ENCODE data around the gene RGPD4.
"Not testable (repeated sequence)": the region's sequence is repeated elsewhere in the genome, so short reads cannot be mapped to it uniquely, and the experiment has no call there.

RGPD4 gene

GRCh38 chr2:107825206-107825563 is 1.5 kb upstream of the RGPD4 start:
- no peak overlapping the region for H3K4me3 ChIP-seq (ENCODE audit: low read depth, low read length)
- H3K79me1 ChIP-seq (ENCODE audit: low read length) = no peaks in the 10 kb centered on the region
- H3K27ac ChIP-seq (ENCODE audit: low read depth, low read length) = no peak overlapping the region
- no peak overlapping the region for H4K91ac ChIP-seq (ENCODE audit: low read depth, low read length)
- H3K18ac ChIP-seq (ENCODE audit: low read length) = no peak overlapping the region
- no peak overlapping the region for H4K8ac ChIP-seq (ENCODE audit: low read depth, low read length)
- no peak overlapping the region for H3K14ac ChIP-seq (ENCODE audit: low read length)
- H4K12ac ChIP-seq (ENCODE audit: low read depth, low read length) = no peak overlapping the region
- H3K9ac ChIP-seq (ENCODE audit: low read length) = no peak overlapping the region
- no peaks in the 10 kb centered on the region for H3K27me3 ChIP-seq (ENCODE audit: insufficient read depth, low read length)
- H2BK120ac ChIP-seq (ENCODE audit: insufficient read depth, low read length, poor library complexity) = no peak overlapping the region
- DNase-seq = no peak
- no peak overlapping the region for H2BK5ac ChIP-seq (ENCODE audit: low read depth, low read length, poor library complexity)
- no peak overlapping the region for H3K4ac ChIP-seq (ENCODE audit: low read depth, low read length)
- H3K9me3 ChIP-seq (ENCODE audit: insufficient read depth, low read depth, low read length) = no peaks in the 10 kb centered on the region
- no peak overlapping the region for H3K4me2 ChIP-seq (ENCODE audit: low read length)
- H2BK12ac ChIP-seq (ENCODE audit: low read length) = no peak overlapping the region
- H3K4me1 ChIP-seq (ENCODE audit: control insufficient read depth in 1 of 2, insufficient read depth in 2 of 2, low read length in 2 of 2) = no peaks in the 10 kb centered on the region
- no peak overlapping the region for H2AK5ac ChIP-seq (ENCODE audit: low read length)
- H3K36me3 ChIP-seq (ENCODE audit: control insufficient read depth in 1 of 2, insufficient read depth in 2 of 2, low read length in 2 of 2) = no peaks in the 10 kb centered on the region
- no CpG with 5 or more reads among the region's 2 CpGs for WGBS (ENCODE audit: extremely low coverage, insufficient coverage, insufficient read length)
- no peak overlapping the region for H3K23ac ChIP-seq (ENCODE audit: low read length)
- no peak overlapping the region for H2AFZ ChIP-seq (ENCODE audit: insufficient read depth, low read length, poor library complexity)
- no peaks in the 10 kb centered on the region for H3K79me2 ChIP-seq (ENCODE audit: control insufficient read depth, insufficient read depth, low read length, poor library complexity)

DNA sequence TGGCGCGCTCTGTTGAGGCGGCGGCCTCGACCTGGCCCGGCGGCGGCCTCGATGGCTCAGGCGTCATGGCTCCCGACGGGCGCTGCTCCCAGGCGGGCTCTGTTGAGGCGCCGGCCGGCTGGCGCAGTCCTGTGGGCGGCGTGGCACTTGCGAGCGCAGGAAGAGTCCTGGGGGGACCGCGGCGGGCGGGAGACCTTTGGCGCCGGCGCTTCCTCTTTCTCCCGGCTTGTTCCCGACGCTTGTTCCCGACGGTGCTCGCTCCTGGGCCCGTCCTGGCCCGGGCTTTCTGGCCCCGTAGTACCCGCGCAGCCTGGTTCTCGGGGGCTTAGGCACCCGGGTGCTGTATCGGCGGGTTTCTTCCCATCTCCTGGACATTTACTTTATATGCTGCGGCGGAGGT is 2.8 kb downstream of the RGPD4 start:
- H3K27ac ChIP-seq (ENCODE audit: low read depth, low read length); H3K79me1 ChIP-seq (ENCODE audit: low read length); H3K9ac ChIP-seq (ENCODE audit: low read length); H3K4ac ChIP-seq (ENCODE audit: low read depth, low read length); H3K4me2 ChIP-seq (ENCODE audit: low read length); H4K91ac ChIP-seq (ENCODE audit: low read depth, low read length); H4K8ac ChIP-seq (ENCODE audit: low read depth, low read length); H2AFZ ChIP-seq (ENCODE audit: insufficient read depth, low read length, poor library complexity); H2BK12ac ChIP-seq (ENCODE audit: low read length); H2AK5ac ChIP-seq (ENCODE audit: low read length); H3K9me3 ChIP-seq (ENCODE audit: insufficient read depth, low read depth, low read length); H3K18ac ChIP-seq (ENCODE audit: low read length); H2BK5ac ChIP-seq (ENCODE audit: low read depth, low read length, poor library complexity); H3K36me3 ChIP-seq (ENCODE audit: control insufficient read depth in 1 of 2, insufficient read depth in 2 of 2, low read length in 2 of 2); H3K4me1 ChIP-seq (ENCODE audit: control insufficient read depth in 1 of 2, insufficient read depth in 2 of 2, low read length in 2 of 2); H3K23ac ChIP-seq (ENCODE audit: low read length); H4K12ac ChIP-seq (ENCODE audit: low read depth, low read length); H3K27me3 ChIP-seq (ENCODE audit: insufficient read depth, low read length); H2BK120ac ChIP-seq (ENCODE audit: insufficient read depth, low read length, poor library complexity); DNase-seq; H3K4me3 ChIP-seq (ENCODE audit: low read depth, low read length); H3K79me2 ChIP-seq (ENCODE audit: control insufficient read depth, insufficient read depth, low read length, poor library complexity); H3K14ac ChIP-seq (ENCODE audit: low read length): not testable (repeated sequence)
- WGBS (ENCODE audit: extremely low coverage, insufficient coverage, insufficient read length) = no CpG with 5 or more reads among the region's 46 CpGs

DNA sequence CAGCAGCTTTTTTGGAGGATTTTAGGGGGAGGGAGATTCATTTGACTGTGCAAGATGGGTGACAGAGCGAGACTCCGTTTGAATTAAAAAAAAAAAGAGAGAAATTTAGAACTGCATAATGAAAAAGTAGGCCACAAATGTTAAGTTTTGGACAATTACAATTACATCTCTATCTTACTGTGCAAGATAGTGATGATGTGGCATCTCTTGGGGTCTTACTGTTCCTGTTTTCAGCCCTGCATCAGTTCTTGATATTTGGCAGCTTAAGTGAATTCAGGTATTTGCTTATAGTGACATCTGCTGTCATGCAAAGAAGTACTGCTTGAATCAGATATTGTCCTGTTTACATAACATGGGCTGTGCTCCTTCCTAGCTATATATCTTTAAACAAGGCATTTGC is 6.5 kb downstream of the RGPD4 start:
- H3K4ac ChIP-seq (ENCODE audit: low read depth, low read length); H3K14ac ChIP-seq (ENCODE audit: low read length); H2BK12ac ChIP-seq (ENCODE audit: low read length); H2AK5ac ChIP-seq (ENCODE audit: low read length); H4K8ac ChIP-seq (ENCODE audit: low read depth, low read length); H3K79me2 ChIP-seq (ENCODE audit: control insufficient read depth, insufficient read depth, low read length, poor library complexity); H2AFZ ChIP-seq (ENCODE audit: insufficient read depth, low read length, poor library complexity); H2BK5ac ChIP-seq (ENCODE audit: low read depth, low read length, poor library complexity); H3K9me3 ChIP-seq (ENCODE audit: insufficient read depth, low read depth, low read length); H2BK120ac ChIP-seq (ENCODE audit: insufficient read depth, low read length, poor library complexity); H3K23ac ChIP-seq (ENCODE audit: low read length); H3K9ac ChIP-seq (ENCODE audit: low read length); H3K27me3 ChIP-seq (ENCODE audit: insufficient read depth, low read length); H3K36me3 ChIP-seq (ENCODE audit: control insufficient read depth in 1 of 2, insufficient read depth in 2 of 2, low read length in 2 of 2); H3K4me1 ChIP-seq (ENCODE audit: control insufficient read depth in 1 of 2, insufficient read depth in 2 of 2, low read length in 2 of 2); H3K4me3 ChIP-seq (ENCODE audit: low read depth, low read length); H4K12ac ChIP-seq (ENCODE audit: low read depth, low read length); H3K27ac ChIP-seq (ENCODE audit: low read depth, low read length); DNase-seq; H3K4me2 ChIP-seq (ENCODE audit: low read length); H4K91ac ChIP-seq (ENCODE audit: low read depth, low read length); H3K18ac ChIP-seq (ENCODE audit: low read length); H3K79me1 ChIP-seq (ENCODE audit: low read length): not testable (repeated sequence)
- WGBS (ENCODE audit: extremely low coverage, insufficient coverage, insufficient read length) = no CpG with 5 or more reads among the region's 2 CpGs

GRCh38 chr2:107833618-107834017 is 6.9 kb downstream of the RGPD4 start:
- not testable (repeated sequence) for H3K27ac ChIP-seq (ENCODE audit: low read depth, low read length); H3K18ac ChIP-seq (ENCODE audit: low read length); H3K4me1 ChIP-seq (ENCODE audit: control insufficient read depth in 1 of 2, insufficient read depth in 2 of 2, low read length in 2 of 2); H2BK120ac ChIP-seq (ENCODE audit: insufficient read depth, low read length, poor library complexity); H4K91ac ChIP-seq (ENCODE audit: low read depth, low read length); H2BK12ac ChIP-seq (ENCODE audit: low read length); H3K9me3 ChIP-seq (ENCODE audit: insufficient read depth, low read depth, low read length); H2BK5ac ChIP-seq (ENCODE audit: low read depth, low read length, poor library complexity); H3K4ac ChIP-seq (ENCODE audit: low read depth, low read length); H3K27me3 ChIP-seq (ENCODE audit: insufficient read depth, low read length); H3K23ac ChIP-seq (ENCODE audit: low read length); H3K9ac ChIP-seq (ENCODE audit: low read length); H3K14ac ChIP-seq (ENCODE audit: low read length); H3K4me3 ChIP-seq (ENCODE audit: low read depth, low read length); H3K79me1 ChIP-seq (ENCODE audit: low read length); H4K12ac ChIP-seq (ENCODE audit: low read depth, low read length); H3K36me3 ChIP-seq (ENCODE audit: control insufficient read depth in 1 of 2, insufficient read depth in 2 of 2, low read length in 2 of 2); H3K4me2 ChIP-seq (ENCODE audit: low read length); H2AFZ ChIP-seq (ENCODE audit: insufficient read depth, low read length, poor library complexity); H2AK5ac ChIP-seq (ENCODE audit: low read length); H4K8ac ChIP-seq (ENCODE audit: low read depth, low read length); H3K79me2 ChIP-seq (ENCODE audit: control insufficient read depth, insufficient read depth, low read length, poor library complexity); DNase-seq
- WGBS (ENCODE audit: extremely low coverage, insufficient coverage, insufficient read length) = no CpG with 5 or more reads among the region's 11 CpGs

- H2BK5ac ChIP-seq (ENCODE audit: low read depth, low read length, poor library complexity); H3K4me1 ChIP-seq (ENCODE audit: control insufficient read depth in 1 of 2, insufficient read depth in 2 of 2, low read length in 2 of 2); H3K27ac ChIP-seq (ENCODE audit: low read depth, low read length); H4K91ac ChIP-seq (ENCODE audit: low read depth, low read length); H3K4me3 ChIP-seq (ENCODE audit: low read depth, low read length); H3K4me2 ChIP-seq (ENCODE audit: low read length); H3K9ac ChIP-seq (ENCODE audit: low read length); H3K79me2 ChIP-seq (ENCODE audit: control insufficient read depth, insufficient read depth, low read length, poor library complexity); H3K36me3 ChIP-seq (ENCODE audit: control insufficient read depth in 1 of 2, insufficient read depth in 2 of 2, low read length in 2 of 2); H3K18ac ChIP-seq (ENCODE audit: low read length); H3K9me3 ChIP-seq (ENCODE audit: insufficient read depth, low read depth, low read length); H4K8ac ChIP-seq (ENCODE audit: low read depth, low read length); H2AFZ ChIP-seq (ENCODE audit: insufficient read depth, low read length, poor library complexity); H4K12ac ChIP-seq (ENCODE audit: low read depth, low read length); H3K14ac ChIP-seq (ENCODE audit: low read length); H3K23ac ChIP-seq (ENCODE audit: low read length); DNase-seq; H2BK12ac ChIP-seq (ENCODE audit: low read length); H3K79me1 ChIP-seq (ENCODE audit: low read length); H3K4ac ChIP-seq (ENCODE audit: low read depth, low read length); H3K27me3 ChIP-seq (ENCODE audit: insufficient read depth, low read length); H2BK120ac ChIP-seq (ENCODE audit: insufficient read depth, low read length, poor library complexity); H2AK5ac ChIP-seq (ENCODE audit: low read length): not testable (repeated sequence)
- no CpG with 5 or more reads among the region's 2 CpGs for WGBS (ENCODE audit: extremely low coverage, insufficient coverage, insufficient read length)
Measured at GRCh38 chr2:107916121-107916520, 89.4 kb downstream of the RGPD4 start.

Data from trophoblast cell (in vitro differentiated cells and primary cell).